K562 (cell line): ENCODE data around the gene TRAF3IP3. TPM values are rescaled to one million over a fixed set of nuclear protein-coding genes. Genes with fewer than 3 reads are reported as not detected.

Experiments
- ADNP ChIP-seq: fragments of 200-800 bp; sonication (Bioruptor generic); IDR thresholded peaks from 2 replicates; pipeline ENCODE4 v1.6.1; 2016; ENCODE audit warnings: missing genetic modification characterization, missing compliant biosample characterization
- ATF2 ChIP-seq: sonication (generic); formaldehyde crosslinking; IDR thresholded peaks from 2 replicates; pipeline ENCODE4 v1.8.1; 2022; ENCODE audit warnings: missing genetic modification reagents
- BHLHE40 ChIP-seq: IDR thresholded peaks from 2 replicates; pipeline ENCODE4 v1.6.1; 2011; ENCODE audit warnings: low read length, improper control_type of control experiment
- CBX5 ChIP-seq: IDR thresholded peaks from 2 replicates; pipeline ENCODE4 v1.6.1; 2014; ENCODE audit warnings: low read depth, borderline replicate concordance
- CC2D1A ChIP-seq: fragments of 450-650 bp; IDR thresholded peaks from 2 replicates; pipeline ENCODE4 v1.6.1; 2017; ENCODE audit warnings: mild to moderate bottlenecking
- CHD1 ChIP-seq: fragments of 200-600 bp; sonication (generic); IDR thresholded peaks from one replicate; pipeline ENCODE4 v1.6.1; 2012; ENCODE audit warnings: mild to moderate bottlenecking, moderate library complexity, low read length, inconsistent platforms
- FOXP1 ChIP-seq: sonication (generic); formaldehyde crosslinking; IDR thresholded peaks from 2 replicates; pipeline ENCODE4 v1.8.0; 2022; ENCODE audit warnings: mild to moderate bottlenecking, missing genetic modification reagents
- GABPA ChIP-seq: fragments of 200-800 bp; sonication (Bioruptor generic); conservative IDR thresholded peaks from 2 replicates; pipeline ENCODE4 v1.6.1; 2016; ENCODE audit warnings: low read depth, missing genetic modification characterization, missing compliant biosample characterization
- HMG20A ChIP-seq: fragments of 450-650 bp; formaldehyde crosslinking; conservative IDR thresholded peaks from 2 replicates; pipeline ENCODE4 v1.4.0; 2020; ENCODE audit warnings: mild to moderate bottlenecking, mixed read lengths
- LARP7 ChIP-seq: fragments of 450-650 bp; IDR thresholded peaks from 2 replicates; pipeline ENCODE4 v1.6.1; 2016
- NR2C1 ChIP-seq, 2 experiments: fragments of 450-650 bp; IDR thresholded peaks; 2 replicates each; pipeline ENCODE4 v1.6.1; 2017; ENCODE audit warnings: mild to moderate bottlenecking in 2 of 2, antibody characterized with exemption in 1 of 2, inconsistent platforms in 1 of 2, missing compliant biosample characterization in 1 of 2, missing genetic modification characterization in 1 of 2
- NR3C1 ChIP-seq: sonication (generic); formaldehyde crosslinking; IDR thresholded peaks from 2 replicates; pipeline ENCODE4 v1.8.1; 2022; ENCODE audit warnings: missing genetic modification reagents
- PML ChIP-seq: IDR thresholded peaks from 2 replicates; pipeline ENCODE4 v1.6.1; 2012; ENCODE audit warnings: low read length, inconsistent platforms
- POLR2AphosphoS2 ChIP-seq: IDR thresholded peaks from 2 replicates; pipeline ENCODE4 v1.6.1; 2012; ENCODE audit warnings: low read length, improper control_type of control experiment
- POLR3G ChIP-seq: IDR thresholded peaks from 2 replicates; pipeline ENCODE4 v1.6.1; 2011; ENCODE audit not compliant: insufficient read length, insufficient replicate concordance; ENCODE audit errors: extremely low read depth
- PTBP1 ChIP-seq: fragments of 200-400 bp; formaldehyde crosslinking; IDR thresholded peaks from 2 replicates; pipeline ENCODE4 v1.6.1; 2017; ENCODE audit warnings: low read depth, low read length
- RBFOX2 ChIP-seq: fragments of 200-400 bp; formaldehyde crosslinking; IDR thresholded peaks from 2 replicates; pipeline ENCODE4 v1.6.1; 2017; ENCODE audit warnings: low read depth, mild to moderate bottlenecking, low read length, moderate library complexity
- RNF2 ChIP-seq: sonication (generic); IDR thresholded peaks from 2 replicates; pipeline ENCODE4 v1.6.1; 2016
- SMARCA5 ChIP-seq: fragments of 450-650 bp; IDR thresholded peaks from 2 replicates; pipeline ENCODE4 v1.6.1; 2016
- SOX6 ChIP-seq: fragments of 450-650 bp; IDR thresholded peaks from 2 replicates; pipeline ENCODE4 v1.6.1; 2014; ENCODE audit warnings: mild to moderate bottlenecking
- TAF15 ChIP-seq: fragments of 200-400 bp; formaldehyde crosslinking; IDR thresholded peaks from 2 replicates; pipeline ENCODE4 v1.6.1; 2017; ENCODE audit warnings: mild to moderate bottlenecking, low read depth, low read length, moderate library complexity
- TARDBP ChIP-seq: fragments of 450-650 bp; IDR thresholded peaks from 2 replicates; pipeline ENCODE4 v1.6.1; 2016
- ZBTB8A ChIP-seq: fragments of 450-650 bp; IDR thresholded peaks from 2 replicates; pipeline ENCODE4 v1.6.1; 2018; ENCODE audit warnings: mild to moderate bottlenecking, moderate library complexity; ENCODE audit not compliant: partially characterized antibody
- ZFP30 ChIP-seq: fragments of 250-450 bp; sonication (Bioruptor Pico); IDR thresholded peaks from 2 replicates; pipeline ENCODE4 v1.8.0; 2022; ENCODE audit warnings: moderate library complexity, mild to moderate bottlenecking, inconsistent platforms, borderline replicate concordance
- ZNF143 ChIP-seq: sonication (generic); formaldehyde crosslinking; IDR thresholded peaks from 2 replicates; pipeline ENCODE4 v1.9.0; 2022; ENCODE audit warnings: mild to moderate bottlenecking, missing genetic modification reagents
- ZNF589 ChIP-seq: fragments of 200-800 bp; sonication (Bioruptor generic); IDR thresholded peaks from 2 replicates; pipeline ENCODE4 v1.6.1; 2016; ENCODE audit warnings: low read depth, missing genetic modification characterization, missing compliant biosample characterization
- ZNF707 ChIP-seq: fragments of 250-450 bp; sonication (Bioruptor Pico); conservative IDR thresholded peaks from 2 replicates; pipeline ENCODE4 v1.8.0; 2022; ENCODE audit warnings: inconsistent platforms, mild to moderate bottlenecking, moderate library complexity
- polyA plus RNA-seq, 8 experiments: library from polyadenylated mRNA; depleted of rRNA in 4 of 8; stranded (reverse) in 5 of 8; unstranded in 3 of 8; fragments of >200 nt; fragmentation: Nextera tagmentation in 2 of 8; fragmentation: Illumina TruSeq in 1 of 8; extraction: Ambion mirVana in 2 of 8; extraction: Trizol in 1 of 8; gene quantifications; 2 replicates each; pipeline versions ENCODE4 v1.2.1 to v1.2.3, GENCODE V29; 2011 to 2014; ENCODE audit warnings: inconsistent platforms in 1 of 8, missing spikeins in 1 of 8
- total RNA-seq, 7 experiments: library from RNA; depleted of rRNA in 6 of 7; stranded (reverse); fragments of >200 nt in 6 of 7; fragmentation: Illumina TruSeq in 2 of 7; extraction: Trizol in 2 of 7; gene quantifications; 2 replicates each; pipeline versions ENCODE4 v1.2.1 to v1.2.3, GENCODE V29; 2011 to 2021; ENCODE audit warnings: low replicate concordance in 1 of 7
- TF ChIP-seq, protein P1 (sequence below): sonication (generic); formaldehyde crosslinking; IDR thresholded peaks from 2 replicates; pipeline ENCODE4 v1.8.0; 2022; ENCODE audit warnings: missing genetic modification reagents, mild to moderate bottlenecking, borderline replicate concordance
- TF ChIP-seq, protein P2 (sequence below): sonication (generic); formaldehyde crosslinking; IDR thresholded peaks from 2 replicates; pipeline ENCODE4 v1.8.0; 2022; ENCODE audit warnings: mild to moderate bottlenecking, missing genetic modification reagents

TRAF3IP3 gene
- total and polyA plus RNA-seq, 9 of the 15 experiments (the other 6 are each of a cell fraction or from before 2014, with no cell fraction given): 0.06 to 1.1 (median 0.31) TPM

- TF ChIP-seq GABPA (no peak), POLR3G (no peak), TAF15 (no peak), RBFOX2 (no peak), ATF2 (CRISPR knock-in tag) (no peak), ZNF143 (CRISPR knock-in tag) (no peak), BHLHE40 (peak; percentile 75), POLR2AphosphoS2 (no peak), ZBTB8A (no peak), CC2D1A (peak; percentile 81; the same call in 1 of the 2 replicates), CBX5 (no peak), CHD1 (no peak), ZNF589 (CRISPR knock-in tag) (no peak), HMG20A (CRISPR knock-in tag) (no peak), PTBP1 (no peak), SMARCA5 (no peak), TARDBP (peak; percentile 87; the same call in 1 of the 2 replicates), ZFP30 (no peak), FOXP1 (CRISPR knock-in tag) (no peak), SOX6 (peak; percentile 76), RNF2 (0 out of 2 replicates have a peak, but pooled peaks have one; percentile 24), NR3C1 (CRISPR knock-in tag) (no peak), ADNP (tag) (no peak), ZNF707 (no peak), NR2C1 (IDR thresholded peaks at IDR 0.05) (no peak), NR2C1 (tag; IDR thresholded peaks at IDR 0.05) (no peak), PML (no peak), LARP7 (no peak)
- TF ChIP-seq, protein P1, sequence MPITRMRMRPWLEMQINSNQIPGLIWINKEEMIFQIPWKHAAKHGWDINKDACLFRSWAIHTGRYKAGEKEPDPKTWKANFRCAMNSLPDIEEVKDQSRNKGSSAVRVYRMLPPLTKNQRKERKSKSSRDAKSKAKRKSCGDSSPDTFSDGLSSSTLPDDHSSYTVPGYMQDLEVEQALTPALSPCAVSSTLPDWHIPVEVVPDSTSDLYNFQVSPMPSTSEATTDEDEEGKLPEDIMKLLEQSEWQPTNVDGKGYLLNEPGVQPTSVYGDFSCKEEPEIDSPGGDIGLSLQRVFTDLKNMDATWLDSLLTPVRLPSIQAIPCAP (CRISPR knock-in tag): no peak
- TF ChIP-seq, protein P2, sequence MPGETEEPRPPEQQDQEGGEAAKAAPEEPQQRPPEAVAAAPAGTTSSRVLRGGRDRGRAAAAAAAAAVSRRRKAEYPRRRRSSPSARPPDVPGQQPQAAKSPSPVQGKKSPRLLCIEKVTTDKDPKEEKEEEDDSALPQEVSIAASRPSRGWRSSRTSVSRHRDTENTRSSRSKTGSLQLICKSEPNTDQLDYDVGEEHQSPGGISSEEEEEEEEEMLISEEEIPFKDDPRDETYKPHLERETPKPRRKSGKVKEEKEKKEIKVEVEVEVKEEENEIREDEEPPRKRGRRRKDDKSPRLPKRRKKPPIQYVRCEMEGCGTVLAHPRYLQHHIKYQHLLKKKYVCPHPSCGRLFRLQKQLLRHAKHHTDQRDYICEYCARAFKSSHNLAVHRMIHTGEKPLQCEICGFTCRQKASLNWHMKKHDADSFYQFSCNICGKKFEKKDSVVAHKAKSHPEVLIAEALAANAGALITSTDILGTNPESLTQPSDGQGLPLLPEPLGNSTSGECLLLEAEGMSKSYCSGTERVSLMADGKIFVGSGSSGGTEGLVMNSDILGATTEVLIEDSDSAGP (CRISPR knock-in tag): 0 out of 2 replicates have a peak, but pooled peaks have one; percentile 43
These were observed 8.1 kb upstream of the TRAF3IP3 start (continued) for GRCh38 chr1:209747580-209748262.
